ENCODE data around the gene SLC25A1. TPM values are rescaled to one million over a fixed set of nuclear protein-coding genes. Genes with fewer than 3 reads are reported as not detected.

SLC25A1 gene
- total and polyA plus RNA-seq, 2 donors from 2014 or later = 62.6 to 128 TPM

GRCh38 chr22:19180234-19180633 is 1.7 kb upstream of the SLC25A1 start:
- FAIRE-seq (no peak), DNase-seq (no peak)
- no peak overlapping the region for H3K4me3 ChIP-seq (ENCODE audit: low read length in 3 of 3)
- TF ChIP-seq, protein P1, sequence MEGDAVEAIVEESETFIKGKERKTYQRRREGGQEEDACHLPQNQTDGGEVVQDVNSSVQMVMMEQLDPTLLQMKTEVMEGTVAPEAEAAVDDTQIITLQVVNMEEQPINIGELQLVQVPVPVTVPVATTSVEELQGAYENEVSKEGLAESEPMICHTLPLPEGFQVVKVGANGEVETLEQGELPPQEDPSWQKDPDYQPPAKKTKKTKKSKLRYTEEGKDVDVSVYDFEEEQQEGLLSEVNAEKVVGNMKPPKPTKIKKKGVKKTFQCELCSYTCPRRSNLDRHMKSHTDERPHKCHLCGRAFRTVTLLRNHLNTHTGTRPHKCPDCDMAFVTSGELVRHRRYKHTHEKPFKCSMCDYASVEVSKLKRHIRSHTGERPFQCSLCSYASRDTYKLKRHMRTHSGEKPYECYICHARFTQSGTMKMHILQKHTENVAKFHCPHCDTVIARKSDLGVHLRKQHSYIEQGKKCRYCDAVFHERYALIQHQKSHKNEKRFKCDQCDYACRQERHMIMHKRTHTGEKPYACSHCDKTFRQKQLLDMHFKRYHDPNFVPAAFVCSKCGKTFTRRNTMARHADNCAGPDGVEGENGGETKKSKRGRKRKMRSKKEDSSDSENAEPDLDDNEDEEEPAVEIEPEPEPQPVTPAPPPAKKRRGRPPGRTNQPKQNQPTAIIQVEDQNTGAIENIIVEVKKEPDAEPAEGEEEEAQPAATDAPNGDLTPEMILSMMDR (IDR thresholded peaks at IDR 0.05; ENCODE audit: borderline replicate concordance, extremely low read depth, insufficient read depth) = no peak
- no peak overlapping the region for H3K9ac ChIP-seq (ENCODE audit: low read length in 3 of 3)
- peaks cover 0 to 22% (median 0%) of the 10 kb centered on the region in 3 donors for H3K4me1 ChIP-seq (ENCODE audit: control insufficient read depth in 2 of 3, insufficient read depth in 2 of 3, low read depth in 1 of 3, low read length in 3 of 3)
- H3K27ac ChIP-seq (ENCODE audit: low read depth in 2 of 2, low read length in 2 of 2) = no peak overlapping the region
- intact Hi-C loops (cut with DNase I) = no loop called here
- no peaks in the 10 kb centered on the region for H3K27me3 ChIP-seq (ENCODE audit: control insufficient read depth, insufficient read depth, low read length)
- no peaks in the 10 kb centered on the region for H3K9me3 ChIP-seq (ENCODE audit: control insufficient read depth in 2 of 3, insufficient read depth in 1 of 3, low read length in 3 of 3)
- H3K36me3 ChIP-seq (ENCODE audit: control insufficient read depth in 2 of 3, insufficient read depth in 3 of 3, low read length in 3 of 3) = no peaks in the 10 kb centered on the region

DNA sequence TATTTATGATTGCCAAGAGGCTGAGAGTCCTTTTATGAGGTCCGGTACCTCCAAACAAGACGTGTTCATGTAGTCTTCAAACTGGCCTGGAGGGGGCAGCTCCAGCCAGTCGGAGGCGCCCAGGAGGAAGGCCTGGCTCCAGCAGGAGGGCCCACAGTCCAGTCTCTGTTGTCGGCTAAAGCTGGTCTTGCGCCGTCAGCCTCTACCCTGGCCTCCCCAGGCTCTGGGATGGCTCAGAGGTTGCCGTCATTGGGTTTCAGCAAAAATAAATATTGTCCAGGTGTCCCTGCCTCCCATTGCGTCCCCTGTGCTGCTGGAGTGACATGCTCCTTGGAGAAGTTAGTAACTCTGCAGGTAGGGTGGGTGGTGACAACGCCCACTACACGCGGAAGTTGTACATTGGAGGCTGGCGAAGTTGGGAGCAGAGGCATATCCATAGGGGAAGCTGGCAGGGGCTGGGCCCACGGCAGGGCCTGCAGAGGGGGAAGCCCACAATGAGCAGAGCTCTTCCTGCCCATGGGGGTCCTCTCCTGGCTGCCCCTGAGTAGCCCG is 1.0 kb upstream of the SLC25A1 start:
- peak overlapping the region; percentile 25 to 72 for H3K27ac ChIP-seq (ENCODE audit: low read depth in 2 of 2, low read length in 2 of 2)
- peak overlapping the region; percentile 25 to 73 (median 34) for H3K4me3 ChIP-seq (ENCODE audit: low read length in 3 of 3)
- H3K27me3 ChIP-seq (ENCODE audit: control insufficient read depth, insufficient read depth, low read length) = no peaks in the 10 kb centered on the region
- peak overlapping the region in 1 of 3 donors; percentile 62 for H3K9ac ChIP-seq (ENCODE audit: low read length in 3 of 3)
- H3K36me3 ChIP-seq (ENCODE audit: control insufficient read depth in 2 of 3, insufficient read depth in 3 of 3, low read length in 3 of 3) = no peaks in the 10 kb centered on the region
- FAIRE-seq (no peak), DNase-seq (peak; percentile 87 to 92 (median 90))
- H3K4me1 ChIP-seq (ENCODE audit: control insufficient read depth in 2 of 3, insufficient read depth in 2 of 3, low read depth in 1 of 3, low read length in 3 of 3) = peaks cover 0 to 28% (median 6%) of the 10 kb centered on the region in 3 donors
- no peaks in the 10 kb centered on the region for H3K9me3 ChIP-seq (ENCODE audit: control insufficient read depth in 2 of 3, insufficient read depth in 1 of 3, low read length in 3 of 3)
- intact Hi-C loops (cut with DNase I) = no loop called here
- TF ChIP-seq, protein P1 (IDR thresholded peaks at IDR 0.05; ENCODE audit: borderline replicate concordance, extremely low read depth, insufficient read depth) = peak; percentile 62

DNA sequence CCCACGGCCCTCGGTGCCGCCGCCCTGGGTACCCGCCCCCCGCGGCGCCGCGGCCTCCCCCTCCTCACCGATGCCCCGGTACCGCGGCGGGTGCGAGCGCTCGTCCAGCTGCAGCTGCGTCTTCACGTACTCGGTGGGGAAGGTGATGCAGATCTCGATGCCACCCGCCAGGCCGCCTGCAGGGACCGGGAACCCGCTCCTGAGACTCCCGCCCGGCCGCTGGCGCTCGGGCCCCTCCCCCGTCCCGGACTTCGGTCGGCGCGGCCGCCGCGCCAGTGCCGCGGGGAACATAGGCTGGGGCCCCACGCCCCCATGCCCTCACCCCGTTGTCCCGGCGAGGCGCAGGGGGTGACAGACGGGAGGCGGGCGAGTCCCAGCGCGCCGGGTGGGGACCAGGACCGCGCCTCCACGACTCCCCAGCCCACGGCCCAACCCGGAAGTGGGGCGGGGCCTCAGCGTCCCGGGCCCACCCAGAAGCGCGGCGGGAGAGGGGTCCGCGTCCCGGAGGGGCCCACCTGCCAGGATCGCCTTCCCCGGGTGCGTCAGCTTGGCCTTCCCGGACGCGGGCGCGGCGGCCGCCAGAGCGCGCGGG is 375 bp downstream of the SLC25A1 start:
- peak overlapping the region; percentile 26 to 67 (median 49) for H3K4me3 ChIP-seq (ENCODE audit: low read length in 3 of 3)
- no peaks in the 10 kb centered on the region for H3K27me3 ChIP-seq (ENCODE audit: control insufficient read depth, insufficient read depth, low read length)
- H3K36me3 ChIP-seq (ENCODE audit: control insufficient read depth in 2 of 3, insufficient read depth in 3 of 3, low read length in 3 of 3) = no peaks in the 10 kb centered on the region
- intact Hi-C loops (cut with DNase I) = no loop called here
- peaks cover 0 to 43% (median 13%) of the 10 kb centered on the region in 3 donors for H3K4me1 ChIP-seq (ENCODE audit: control insufficient read depth in 2 of 3, insufficient read depth in 2 of 3, low read depth in 1 of 3, low read length in 3 of 3)
- peak overlapping the region in 2 of 3 donors; percentile 58 to 59 for H3K9ac ChIP-seq (ENCODE audit: low read length in 3 of 3)
- TF ChIP-seq, protein P1 (IDR thresholded peaks at IDR 0.05; ENCODE audit: borderline replicate concordance, extremely low read depth, insufficient read depth) = no peak
- H3K27ac ChIP-seq (ENCODE audit: low read depth in 2 of 2, low read length in 2 of 2) = peak overlapping the region; percentile 81 to 82
- no peaks in the 10 kb centered on the region for H3K9me3 ChIP-seq (ENCODE audit: control insufficient read depth in 2 of 3, insufficient read depth in 1 of 3, low read length in 3 of 3)
- peak; percentile 46 to 86 (median 79) for DNase-seq
- no peak for FAIRE-seq
